WI38 (cell line): ENCODE results near the gene FKBP14.

Experiments
- H3K4me3 ChIP-seq: 2 replicates; pipeline ENCODE4 v1.5.1; 2011; ENCODE audit warnings: low read depth, mild to moderate bottlenecking, control low read depth, low read length
- TF ChIP-seq, protein P1 (sequence below): IDR thresholded peaks from 2 replicates; pipeline ENCODE4 v1.5.1; 2012; ENCODE audit warnings: low read depth, mild to moderate bottlenecking, control low read depth, low read length

The FKBP14 gene

DNA sequence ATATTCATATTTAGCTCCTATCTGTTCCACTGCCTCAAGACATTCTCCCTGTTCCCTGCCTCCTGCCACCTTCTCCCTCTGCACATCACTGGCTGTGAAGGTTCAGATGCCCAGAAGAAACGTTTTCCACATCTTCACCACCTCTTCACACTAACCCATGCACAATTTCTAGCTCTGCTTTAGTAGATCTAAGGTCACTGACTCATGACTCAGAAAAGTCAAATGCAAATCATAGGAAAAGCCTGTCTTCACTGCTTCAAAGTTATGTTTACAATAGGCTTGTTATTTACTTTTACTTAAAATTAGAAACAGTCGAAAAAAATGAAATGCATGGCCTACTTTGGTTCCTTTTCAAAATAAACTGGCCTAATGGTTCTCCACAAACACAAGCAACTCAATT lies 39.4 kb downstream of the FKBP14 start:
- H3K4me3 ChIP-seq = peak overlapping the region; percentile 85
- TF ChIP-seq, protein P1, sequence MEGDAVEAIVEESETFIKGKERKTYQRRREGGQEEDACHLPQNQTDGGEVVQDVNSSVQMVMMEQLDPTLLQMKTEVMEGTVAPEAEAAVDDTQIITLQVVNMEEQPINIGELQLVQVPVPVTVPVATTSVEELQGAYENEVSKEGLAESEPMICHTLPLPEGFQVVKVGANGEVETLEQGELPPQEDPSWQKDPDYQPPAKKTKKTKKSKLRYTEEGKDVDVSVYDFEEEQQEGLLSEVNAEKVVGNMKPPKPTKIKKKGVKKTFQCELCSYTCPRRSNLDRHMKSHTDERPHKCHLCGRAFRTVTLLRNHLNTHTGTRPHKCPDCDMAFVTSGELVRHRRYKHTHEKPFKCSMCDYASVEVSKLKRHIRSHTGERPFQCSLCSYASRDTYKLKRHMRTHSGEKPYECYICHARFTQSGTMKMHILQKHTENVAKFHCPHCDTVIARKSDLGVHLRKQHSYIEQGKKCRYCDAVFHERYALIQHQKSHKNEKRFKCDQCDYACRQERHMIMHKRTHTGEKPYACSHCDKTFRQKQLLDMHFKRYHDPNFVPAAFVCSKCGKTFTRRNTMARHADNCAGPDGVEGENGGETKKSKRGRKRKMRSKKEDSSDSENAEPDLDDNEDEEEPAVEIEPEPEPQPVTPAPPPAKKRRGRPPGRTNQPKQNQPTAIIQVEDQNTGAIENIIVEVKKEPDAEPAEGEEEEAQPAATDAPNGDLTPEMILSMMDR = no peak

DNA sequence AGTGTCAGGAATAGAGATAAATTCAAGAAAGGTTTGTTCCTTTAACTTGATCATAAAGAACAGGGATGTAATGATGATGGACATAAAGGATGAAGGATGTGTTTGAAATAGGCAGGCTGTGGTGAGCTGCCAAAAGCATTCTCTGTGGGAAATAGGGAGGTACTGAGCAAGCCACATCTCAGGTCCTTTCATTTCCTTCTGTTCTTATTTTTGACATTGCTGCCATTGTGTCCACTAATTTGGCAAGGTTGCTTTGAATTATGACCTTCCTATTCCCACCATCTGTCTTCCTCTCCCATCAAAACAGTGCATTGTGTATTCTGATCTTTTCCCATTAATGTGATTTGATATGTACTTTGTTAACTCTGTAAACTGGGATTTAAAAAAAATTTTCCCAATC lies 46.4 kb downstream of the FKBP14 start:
- TF ChIP-seq, protein P1 = no peak
- no peak overlapping the region for H3K4me3 ChIP-seq

DNA sequence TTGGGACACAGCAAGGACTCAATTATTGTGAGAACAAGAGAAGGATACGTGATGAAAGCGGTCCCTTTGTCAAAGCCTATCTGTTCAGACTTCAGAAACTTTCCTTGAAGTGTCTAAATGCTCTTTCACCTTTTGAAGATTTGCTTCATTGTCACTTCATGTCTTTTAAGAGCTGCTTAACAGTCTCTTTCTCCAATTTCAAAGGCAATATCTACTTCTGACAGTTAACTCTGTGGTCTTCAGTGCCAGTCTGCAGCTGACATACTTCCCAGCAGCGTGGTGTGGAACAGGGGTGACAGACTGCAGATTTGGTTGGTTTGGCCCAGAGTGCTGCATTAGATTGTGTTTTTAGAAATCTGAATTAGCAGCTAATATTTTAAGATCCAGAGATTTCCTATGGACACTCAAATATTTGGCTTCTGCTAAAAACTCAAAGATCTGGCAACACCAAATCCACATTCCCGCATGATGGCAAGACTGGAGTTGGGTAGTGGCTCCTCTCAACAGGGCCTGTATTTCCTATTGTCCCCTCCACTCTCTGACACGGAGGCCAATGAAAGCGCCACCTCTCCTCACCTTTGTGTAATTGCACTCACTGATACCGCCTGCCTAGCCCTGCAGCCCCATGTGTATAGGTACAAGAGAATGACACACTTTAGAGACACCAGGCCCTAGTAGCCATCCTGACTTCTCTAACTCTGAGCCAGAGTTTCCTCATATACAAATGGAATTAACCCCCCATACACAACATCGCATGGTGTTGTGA lies 48.4 kb downstream of the FKBP14 start:
- H3K4me3 ChIP-seq = no peak overlapping the region
- TF ChIP-seq, protein P1 = no peak

DNA sequence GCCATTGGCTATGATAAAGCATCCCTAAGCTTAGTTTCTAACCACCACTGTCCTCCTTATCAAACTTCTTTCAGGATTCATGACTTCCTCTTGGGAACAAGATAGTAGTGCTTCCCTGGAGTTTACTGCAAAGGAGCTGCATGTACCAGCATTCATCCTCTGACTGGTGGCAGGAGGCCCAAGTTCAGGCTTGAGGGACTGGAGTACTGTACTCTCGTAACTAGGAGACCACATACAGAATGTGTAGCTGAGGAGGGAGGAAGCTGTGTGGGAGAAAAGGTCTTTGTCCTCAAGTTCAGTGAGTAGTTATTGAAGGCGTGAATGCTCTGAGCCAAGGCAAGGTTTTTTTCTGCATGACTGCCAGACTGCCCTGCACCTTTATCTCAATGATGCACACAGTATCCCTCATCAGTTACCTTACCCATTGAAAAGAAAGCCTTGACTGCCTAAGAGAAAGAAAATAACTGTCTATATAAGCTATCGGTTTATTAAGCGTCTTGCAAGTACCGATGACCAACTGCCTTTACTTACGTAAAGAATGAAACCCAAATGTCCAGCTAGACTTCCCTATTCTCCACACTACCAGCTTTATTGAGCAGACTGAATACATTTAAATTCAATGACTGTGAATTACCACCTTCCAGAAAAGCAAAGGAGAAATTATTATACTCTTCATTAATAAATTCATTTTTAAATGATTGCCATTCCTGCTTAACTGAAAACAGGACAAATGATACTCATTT lies 49.7 kb downstream of the FKBP14 start:
- TF ChIP-seq, protein P1 = no peak
- H3K4me3 ChIP-seq = no peak overlapping the region

DNA sequence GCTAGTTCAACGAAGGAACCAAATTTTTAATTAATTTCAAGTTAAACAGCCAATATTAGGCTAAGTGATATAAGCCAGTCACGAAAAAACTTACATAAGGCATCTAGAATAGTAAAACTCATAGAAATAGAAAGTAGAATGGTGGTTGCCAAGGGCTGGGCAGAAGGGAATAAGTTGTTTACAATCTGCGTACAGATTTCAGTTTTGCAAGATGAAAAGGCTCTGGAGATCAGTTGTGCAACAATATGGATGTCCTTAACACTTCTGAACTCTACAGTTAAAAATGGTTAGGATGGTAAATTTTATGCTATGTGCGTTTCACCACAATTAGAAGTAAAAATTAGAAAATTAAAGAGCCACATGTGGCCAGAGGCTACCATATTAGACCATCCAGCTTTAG lies 50.2 kb downstream of the FKBP14 start:
- TF ChIP-seq, protein P1 = no peak
- H3K4me3 ChIP-seq = no peak overlapping the region

DNA sequence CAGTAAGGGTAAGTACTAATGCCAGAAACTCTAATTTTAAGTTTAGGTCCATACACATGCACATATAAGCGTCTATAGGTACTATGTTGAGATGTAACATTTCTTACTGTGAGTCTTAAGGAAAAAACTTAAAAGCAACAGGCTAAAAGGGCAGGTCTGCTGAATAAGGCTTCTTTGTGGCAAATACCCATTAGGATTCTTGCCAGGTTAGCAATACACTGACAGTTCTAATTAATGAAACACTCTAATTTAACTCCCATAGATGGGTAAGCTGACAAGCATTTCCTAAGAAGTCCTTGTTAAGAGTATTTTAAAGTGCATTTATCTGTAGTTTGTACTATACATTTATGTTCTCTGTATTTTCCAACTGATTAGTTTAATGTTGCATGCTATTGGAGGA lies 50.9 kb downstream of the FKBP14 start:
- no peak overlapping the region for H3K4me3 ChIP-seq
- TF ChIP-seq, protein P1 = no peak

DNA sequence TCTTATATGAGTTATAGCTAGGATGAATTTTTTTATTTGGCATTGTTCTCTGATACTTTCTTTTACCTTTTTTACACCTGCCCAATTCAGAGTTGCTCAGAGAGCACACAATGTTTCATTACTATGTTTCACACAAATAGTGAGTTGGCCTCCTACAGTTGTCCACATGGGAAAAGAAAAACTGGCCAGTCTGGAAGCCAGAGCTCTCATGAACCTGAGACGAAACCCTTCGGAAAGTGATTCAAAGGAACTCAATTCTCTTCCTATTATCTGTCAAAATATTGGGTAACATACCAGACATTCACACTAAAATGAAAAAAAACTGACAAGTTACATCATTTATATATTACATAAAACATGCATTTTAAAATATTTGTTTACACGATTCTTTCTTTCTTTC lies 52.2 kb downstream of the FKBP14 start:
- TF ChIP-seq, protein P1 = no peak
- H3K4me3 ChIP-seq = no peak overlapping the region
